Uterus (tissue), 4 donors: Measurements from ENCODE around the gene PPP2R2B. TPM values are rescaled to one million over a fixed set of nuclear protein-coding genes. Genes with fewer than 3 reads are reported as not detected.

ENCODE experiments used
- DNase-seq, 2 donors: peaks; one replicate each; pipeline ENCODE4 v3.0.0-alpha.2; 2019 to 2020
- H3K27ac ChIP-seq, 2 donors: fragments of 200-600 bp; sonication (generic); 1 replicate in 1 of 2; 2 replicates in 1 of 2; pipeline ENCODE4 v1.5.1; 2016 to 2018
- H3K27me3 ChIP-seq, 2 donors: fragments of 200-600 bp; sonication (generic); one replicate each; pipeline ENCODE4 v1.5.1; 2018 to 2019; ENCODE audit warnings: control low read depth in 1 of 2
- H3K36me3 ChIP-seq, 2 donors: fragments of 200-600 bp; sonication (generic); one replicate each; pipeline ENCODE4 v1.5.1; 2019; ENCODE audit warnings: control low read depth in 1 of 2
- H3K4me1 ChIP-seq, 2 donors: fragments of 200-600 bp; sonication (generic); one replicate each; pipeline ENCODE4 v1.5.1; 2018 to 2019; ENCODE audit warnings: control low read depth in 1 of 2
- H3K4me3 ChIP-seq, 2 donors: fragments of 200-600 bp; sonication (generic); 1 replicate in 1 of 2; 2 replicates in 1 of 2; pipeline ENCODE4 v1.5.1; 2018 to 2019; ENCODE audit warnings: mild to moderate bottlenecking in 1 of 2
- H3K9me3 ChIP-seq, 2 donors: fragments of 200-600 bp; sonication (generic); one replicate each; pipeline ENCODE4 v1.5.1; 2019; ENCODE audit warnings: control low read depth in 1 of 2
- POLR2A ChIP-seq, 2 donors: fragments of 450-650 bp; IDR thresholded peaks; one replicate each; pipeline ENCODE4 v1.6.1; 2016; ENCODE audit warnings: antibody characterized with exemption in 2 of 2, mild to moderate bottlenecking in 1 of 2, moderate library complexity in 1 of 2
- intact Hi-C: fragments of 100-400 bp; cut with DNase I; formaldehyde crosslinking; loops from one replicate; pipeline ENCODE4 v1.15.1; 2023; ENCODE audit warnings: low total_unique reads
- total RNA-seq, 4 donors: library from RNA; depleted of rRNA in 3 of 4; stranded (reverse); fragments of >200 nt in 3 of 4; gene quantifications; one replicate each; pipeline versions ENCODE4 v1.1.0 to v1.2.4, GENCODE V29; 2014 to 2023
- TF ChIP-seq, protein P1 (sequence below), 4 experiments: fragments of 200-600 bp in 2 of 4; fragments of 450-650 bp in 2 of 4; sonication (generic) in 2 of 4; IDR thresholded peaks; one replicate each; pipeline ENCODE4 v1.5.1; 2016 to 2019; ENCODE audit warnings: antibody characterized with exemption in 4 of 4, mild to moderate bottlenecking in 2 of 4, moderate library complexity in 1 of 4
- donor health status: DM: yes; HTN: yes; CAD: no.

PPP2R2B gene
- total RNA-seq, 4 donors from 2014 or later = 0.26 to 14.8 (median 2.0) TPM; not detected in 1

DNA sequence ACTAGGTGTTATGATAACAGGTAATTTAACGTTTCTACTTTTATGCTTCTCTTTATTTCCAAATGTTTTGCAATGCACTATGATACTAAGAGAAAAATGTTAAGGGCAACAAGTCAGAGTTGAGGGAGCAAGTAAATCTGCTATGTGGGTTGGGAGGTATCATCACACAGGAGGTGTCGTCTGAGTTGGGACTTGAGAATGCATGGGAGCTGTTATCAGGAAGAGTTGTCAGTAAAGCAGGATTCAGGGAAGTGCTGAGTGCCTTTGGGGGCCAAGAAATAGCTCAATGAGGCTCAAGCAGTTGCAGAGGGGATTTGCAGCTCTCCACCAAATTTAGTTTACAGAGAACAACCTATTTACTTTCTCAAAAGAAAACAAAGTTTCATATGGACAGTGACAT lies 108.0 kb downstream of the PPP2R2B start:
- intact Hi-C loops = no loop called here
- TF ChIP-seq POLR2A (IDR thresholded peaks at IDR 0.05) = no peak
- TF ChIP-seq, protein P1, sequence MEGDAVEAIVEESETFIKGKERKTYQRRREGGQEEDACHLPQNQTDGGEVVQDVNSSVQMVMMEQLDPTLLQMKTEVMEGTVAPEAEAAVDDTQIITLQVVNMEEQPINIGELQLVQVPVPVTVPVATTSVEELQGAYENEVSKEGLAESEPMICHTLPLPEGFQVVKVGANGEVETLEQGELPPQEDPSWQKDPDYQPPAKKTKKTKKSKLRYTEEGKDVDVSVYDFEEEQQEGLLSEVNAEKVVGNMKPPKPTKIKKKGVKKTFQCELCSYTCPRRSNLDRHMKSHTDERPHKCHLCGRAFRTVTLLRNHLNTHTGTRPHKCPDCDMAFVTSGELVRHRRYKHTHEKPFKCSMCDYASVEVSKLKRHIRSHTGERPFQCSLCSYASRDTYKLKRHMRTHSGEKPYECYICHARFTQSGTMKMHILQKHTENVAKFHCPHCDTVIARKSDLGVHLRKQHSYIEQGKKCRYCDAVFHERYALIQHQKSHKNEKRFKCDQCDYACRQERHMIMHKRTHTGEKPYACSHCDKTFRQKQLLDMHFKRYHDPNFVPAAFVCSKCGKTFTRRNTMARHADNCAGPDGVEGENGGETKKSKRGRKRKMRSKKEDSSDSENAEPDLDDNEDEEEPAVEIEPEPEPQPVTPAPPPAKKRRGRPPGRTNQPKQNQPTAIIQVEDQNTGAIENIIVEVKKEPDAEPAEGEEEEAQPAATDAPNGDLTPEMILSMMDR (IDR thresholded peaks at IDR 0.05) = no peak
- H3K27ac ChIP-seq = no peak overlapping the region

DNA sequence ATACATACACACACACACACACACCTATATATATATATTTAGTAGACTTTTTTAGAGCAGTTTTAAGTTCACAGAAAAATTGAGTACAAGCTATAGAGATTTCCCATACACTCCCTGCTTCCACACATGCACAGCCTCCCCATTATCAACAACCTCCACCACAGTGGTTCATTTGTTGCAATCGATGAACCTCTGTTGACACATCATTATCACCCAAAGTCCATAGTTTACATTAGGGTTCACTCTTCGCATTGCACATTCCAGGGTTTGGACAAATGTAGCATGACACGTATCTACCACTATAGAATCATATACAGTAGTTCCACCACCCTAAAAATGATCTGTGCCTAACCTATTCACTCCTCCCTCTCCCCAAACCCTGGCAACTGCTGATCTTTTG lies 111.0 kb downstream of the PPP2R2B start:
- no peak overlapping the region for H3K4me3 ChIP-seq
- intact Hi-C loops = no loop called here
- H3K4me1 ChIP-seq = no peaks in the 10 kb centered on the region
- no peaks in the 10 kb centered on the region for H3K36me3 ChIP-seq
- no peaks in the 10 kb centered on the region for H3K27me3 ChIP-seq
- no peak overlapping the region for H3K27ac ChIP-seq
- TF ChIP-seq, protein P1 (IDR thresholded peaks at IDR 0.05) = no peak
- no peak for TF ChIP-seq POLR2A (IDR thresholded peaks at IDR 0.05)
- no peaks in the 10 kb centered on the region for H3K9me3 ChIP-seq
- no peak for DNase-seq

More for the DNA sequence above, 108.0 kb downstream of the PPP2R2B start:
- Histone ChIP-seq H3K4me1 (no peaks in the 10 kb centered on the region), H3K36me3 (no peaks in the 10 kb centered on the region), H3K4me3 (no peak overlapping the region), H3K27me3 (no peaks in the 10 kb centered on the region), H3K9me3 (peaks cover 0 to 7% of the 10 kb centered on the region in 2 donors)
- DNase-seq = no peak

DNA sequence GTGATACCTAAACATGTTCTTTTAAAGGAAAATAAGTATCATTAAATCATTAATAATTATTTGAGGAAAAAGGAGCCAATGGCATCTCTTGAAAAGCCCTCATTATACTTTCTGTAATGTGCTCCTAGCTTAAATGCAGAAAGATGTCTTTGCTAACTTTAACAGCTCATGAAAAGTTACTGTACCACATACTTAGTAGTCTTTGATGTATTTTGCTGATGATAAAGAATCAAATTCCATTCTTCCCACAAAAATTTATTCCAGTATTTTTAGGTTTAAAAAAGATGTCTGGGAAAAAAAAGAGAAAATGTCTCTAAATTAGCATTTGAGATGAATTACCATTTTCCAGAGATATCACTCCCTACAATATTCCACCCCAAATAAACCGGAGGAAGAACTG lies 112.5 kb downstream of the PPP2R2B start:
- TF ChIP-seq, protein P1 (IDR thresholded peaks at IDR 0.05) = no peak
- TF ChIP-seq POLR2A (IDR thresholded peaks at IDR 0.05) = no peak

DNA sequence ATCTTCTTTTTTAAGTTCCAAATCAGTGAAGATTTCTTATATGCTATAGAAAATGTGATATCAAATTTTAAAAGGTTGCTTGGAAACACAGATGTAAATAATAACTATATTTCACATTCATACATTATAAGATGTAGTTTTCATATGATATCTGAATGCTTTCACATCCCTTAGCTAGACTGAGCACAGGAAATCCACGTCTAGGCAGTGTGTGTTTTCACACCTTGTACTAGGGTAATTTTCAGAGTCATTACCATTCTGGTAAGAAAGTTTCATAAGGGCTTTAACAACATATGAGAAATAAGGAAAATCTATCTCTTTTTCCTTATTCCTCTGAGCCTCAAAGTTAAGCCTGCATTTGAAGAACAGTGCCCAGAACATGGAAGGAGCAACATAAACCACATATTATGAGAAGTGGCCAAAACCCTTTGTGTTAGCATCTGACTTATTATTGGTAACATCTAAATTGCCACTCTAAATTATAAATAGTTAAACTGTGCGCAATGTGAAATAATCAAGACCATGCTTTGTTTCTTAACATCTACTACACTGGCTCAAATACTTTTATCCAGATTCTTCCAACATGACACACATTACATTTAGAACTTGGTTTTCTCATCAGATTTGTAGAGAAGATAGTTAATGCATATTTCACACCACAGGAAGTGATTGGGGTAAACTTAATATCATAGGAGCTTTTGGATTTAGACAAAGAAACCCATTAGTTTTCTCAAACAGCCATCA lies 113.3 kb downstream of the PPP2R2B start:
- Histone ChIP-seq H3K4me3 (no peak overlapping the region), H3K27me3 (no peaks in the 10 kb centered on the region), H3K27ac (no peak overlapping the region), H3K36me3 (no peaks in the 10 kb centered on the region), H3K9me3 (no peaks in the 10 kb centered on the region), H3K4me1 (no peaks in the 10 kb centered on the region)
- TF ChIP-seq, protein P1 (IDR thresholded peaks at IDR 0.05) = no peak
- TF ChIP-seq POLR2A (IDR thresholded peaks at IDR 0.05) = no peak
- DNase-seq = no peak
- intact Hi-C loops = no loop called here

More for the DNA sequence above, 112.5 kb downstream of the PPP2R2B start:
- intact Hi-C loops = no loop called here
- H3K27me3 ChIP-seq = no peaks in the 10 kb centered on the region
- DNase-seq = no peak
- no peaks in the 10 kb centered on the region for H3K36me3 ChIP-seq
- no peaks in the 10 kb centered on the region for H3K9me3 ChIP-seq
- no peak overlapping the region for H3K4me3 ChIP-seq
- no peak overlapping the region for H3K27ac ChIP-seq
- no peaks in the 10 kb centered on the region for H3K4me1 ChIP-seq

DNA sequence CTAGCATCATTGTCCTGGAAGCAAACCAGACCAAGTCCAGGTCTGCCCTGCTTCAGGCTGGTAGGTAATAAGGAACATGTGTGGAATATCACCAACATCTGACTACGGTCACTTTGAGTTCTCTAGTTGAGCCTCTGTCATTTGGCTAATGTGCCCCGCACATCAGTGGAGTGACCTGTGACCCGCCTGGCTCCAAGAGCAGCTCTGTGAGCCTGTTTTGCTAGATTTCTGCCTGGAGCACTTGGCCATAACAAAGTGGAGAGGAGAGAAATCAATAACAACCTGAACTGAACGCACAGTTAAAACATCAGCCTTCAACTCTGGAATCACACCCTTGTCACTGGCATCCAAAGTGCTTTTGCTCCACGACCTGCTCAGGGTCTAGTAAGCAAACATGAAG lies 115.7 kb downstream of the PPP2R2B start:
- Histone ChIP-seq H3K4me1 (no peaks in the 10 kb centered on the region), H3K36me3 (no peaks in the 10 kb centered on the region), H3K27ac (no peak overlapping the region), H3K9me3 (no peaks in the 10 kb centered on the region), H3K27me3 (no peaks in the 10 kb centered on the region), H3K4me3 (no peak overlapping the region)
- TF ChIP-seq, protein P1 (IDR thresholded peaks at IDR 0.05) = no peak
- TF ChIP-seq POLR2A (IDR thresholded peaks at IDR 0.05) = no peak
- no peak for DNase-seq
- intact Hi-C loops = no loop called here
